SK-N-SH (cell line): Measurements from ENCODE around the gene MRPS15. TPM values are rescaled to one million over a fixed set of nuclear protein-coding genes. Genes with fewer than 3 reads are reported as not detected.

Experiments
- CTCF ChIA-PET: fragments of 300-600, 350-600 bp; formaldehyde crosslinking; extraction: SDS; loops from one replicate; lab custom pipeline; 2021; lab: Yijun Ruan, JAX
- POLR2A ChIA-PET: fragments of 350-600 bp; sonication (Branson Sonifier 250); formaldehyde crosslinking; extraction: SDS; loops from one replicate; lab custom pipeline; 2020; ENCODE audit warnings: antibody characterized with exemption, inconsistent platforms; lab: Yijun Ruan, JAX
- DNase-seq: peaks from one replicate; pipeline ENCODE4 v3.0.0; 2012
- H2AFZ ChIP-seq: fragments of 200-600 bp; sonication (generic); 2 replicates; pipeline ENCODE4 v1.8.1; 2016; ENCODE audit warnings: antibody characterized with exemption, mild to moderate bottlenecking, low read depth
- H3F3A ChIP-seq: fragments of 200-600 bp; sonication (generic); replicated peaks from 2 replicates; pipeline ENCODE3; 2016; ENCODE audit warnings: antibody characterized with exemption, mild to moderate bottlenecking; ENCODE audit not compliant: insufficient read depth
- H3K27ac ChIP-seq, 2 experiments: fragments of 200-500 bp in 1 of 2; fragments of 200-600 bp in 1 of 2; sonication (Bioruptor generic) in 1 of 2; sonication (generic), shearing (Covaris generic) in 1 of 2; 2 replicates each; pipeline versions ENCODE4 v1.5.1 to v1.6.1; 2014 to 2016; ENCODE audit warnings: low read depth in 2 of 2, inconsistent platforms in 1 of 2, low read length in 1 of 2, mild to moderate bottlenecking in 1 of 2, mixed read lengths in 1 of 2
- H3K27me3 ChIP-seq: fragments of 200-600 bp; sonication (generic), shearing (Covaris generic); 2 replicates; pipeline ENCODE4 v1.6.1; 2016; ENCODE audit warnings: mixed run types; ENCODE audit not compliant: insufficient read depth
- H3K36me3 ChIP-seq, 2 experiments: fragments of 200-500 bp in 1 of 2; fragments of 200-600 bp in 1 of 2; sonication (Bioruptor generic) in 1 of 2; sonication (generic) in 1 of 2; replicated peaks in 1 of 2; 2 replicates each; pipeline versions ENCODE3 to v1.5.1; 2014 to 2016; ENCODE audit warnings: low read length in 1 of 2, mild to moderate bottlenecking in 1 of 2; ENCODE audit not compliant: insufficient read depth in 2 of 2, control insufficient read depth in 1 of 2
- H3K4me1 ChIP-seq, 2 experiments: fragments of 200-500 bp in 1 of 2; fragments of 200-600 bp in 1 of 2; sonication (Bioruptor generic) in 1 of 2; sonication (generic), shearing (Covaris generic) in 1 of 2; 2 replicates each; pipeline versions ENCODE4 v1.5.1 to v1.6.1; 2014 to 2016; ENCODE audit warnings: low read depth in 1 of 2, low read length in 1 of 2, mixed run types in 1 of 2; ENCODE audit not compliant: insufficient read depth in 2 of 2, control insufficient read depth in 1 of 2
- H3K4me2 ChIP-seq: fragments of 200-600 bp; sonication (generic), shearing (Covaris generic); 2 replicates; pipeline ENCODE4 v1.6.1; 2017; ENCODE audit warnings: mixed run types
- H3K4me3 ChIP-seq, 2 experiments: fragments of 200-500 bp in 1 of 2; fragments of 200-600 bp in 1 of 2; sonication (Bioruptor generic) in 1 of 2; sonication (generic), shearing (Covaris generic) in 1 of 2; 2 replicates each; pipeline versions ENCODE4 v1.5.1 to v1.8.1; 2014 to 2016; ENCODE audit warnings: low read depth in 2 of 2, inconsistent platforms in 1 of 2, low read length in 1 of 2, mild to moderate bottlenecking in 1 of 2, mixed read lengths in 1 of 2, moderate library complexity in 1 of 2
- H3K79me2 ChIP-seq: fragments of 200-600 bp; sonication (generic); 2 replicates; pipeline ENCODE4 v1.8.1; 2017; ENCODE audit warnings: mild to moderate bottlenecking; ENCODE audit not compliant: insufficient read depth
- H3K9ac ChIP-seq: fragments of 200-600 bp; sonication (generic); 2 replicates; pipeline ENCODE4 v1.6.1; 2017; ENCODE audit warnings: mixed run types
- H3K9me2 ChIP-seq: fragments of 200-600 bp; sonication (generic); 2 replicates; pipeline ENCODE4 v1.6.1; 2017; ENCODE audit warnings: mixed run types
- H3K9me3 ChIP-seq: fragments of 200-600 bp; sonication (generic); 2 replicates; pipeline ENCODE4 v1.6.1; 2017; ENCODE audit warnings: mixed run types, mild to moderate bottlenecking, moderate library complexity
- H4K20me1 ChIP-seq: fragments of 200-600 bp; sonication (generic); 2 replicates; pipeline ENCODE4 v1.6.1; 2017; ENCODE audit warnings: mild to moderate bottlenecking, mixed run types; ENCODE audit not compliant: insufficient read depth
- FOSL2 ChIP-seq: IDR thresholded peaks from 2 replicates; pipeline ENCODE4 v1.4.0; 2012; ENCODE audit warnings: low read depth, mild to moderate bottlenecking, moderate library complexity, borderline replicate concordance
- FOXJ3 ChIP-seq: sonication (generic); formaldehyde crosslinking; IDR thresholded peaks from 2 replicates; pipeline ENCODE4 v1.5.1; 2020; ENCODE audit warnings: mild to moderate bottlenecking, missing genetic modification reagents
- FOXM1 ChIP-seq: IDR thresholded peaks from 2 replicates; pipeline ENCODE4 v1.4.0; 2012; ENCODE audit warnings: low read depth, mild to moderate bottlenecking
- RCOR1 ChIP-seq: fragments of 150-350 bp; IDR thresholded peaks from 2 replicates; pipeline ENCODE4 v1.6.1; 2017; ENCODE audit warnings: antibody characterized with exemption, low read length
- SMC3 ChIP-seq: IDR thresholded peaks from 2 replicates; pipeline ENCODE4 v1.6.1; 2012; ENCODE audit warnings: low read depth, low read length, improper control_type of control experiment
- TCF12 ChIP-seq: IDR thresholded peaks from 2 replicates; pipeline ENCODE4 v1.4.0; 2012
- WGBS: methylation state at CpG from one replicate; pipeline ENCODE4 v1.1.6; 2017; ENCODE audit warnings: low lambda C conversion rate; 5-methylcytosine and 5-hydroxymethylcytosine counted together
- polyA plus RNA-seq, 3 experiments: library from polyadenylated mRNA; depleted of rRNA; stranded (reverse); fragments of >200 nt; gene quantifications; 2 replicates each; pipeline ENCODE4 v1.2.3, GENCODE V29; 2012
- TF ChIP-seq, protein P1 (sequence below): fragments of 200-600 bp; sonication (generic); IDR thresholded peaks from 2 replicates; pipeline ENCODE4 v1.6.1; 2017; ENCODE audit warnings: antibody characterized with exemption, mild to moderate bottlenecking, moderate library complexity
- TF ChIP-seq, protein P2 (sequence below): IDR thresholded peaks from 2 replicates; pipeline ENCODE4 v1.6.1; 2012; ENCODE audit warnings: mild to moderate bottlenecking, low read depth, low read length, moderate library complexity
- TF ChIP-seq, protein P3 (sequence below): IDR thresholded peaks from 2 replicates; pipeline ENCODE4 v1.4.0; 2012; ENCODE audit warnings: low read depth

Gene MRPS15
- polyA plus RNA-seq, 1 of the 3 experiments (the other 2 are of a cell fraction), result 75.1 TPM

DNA sequence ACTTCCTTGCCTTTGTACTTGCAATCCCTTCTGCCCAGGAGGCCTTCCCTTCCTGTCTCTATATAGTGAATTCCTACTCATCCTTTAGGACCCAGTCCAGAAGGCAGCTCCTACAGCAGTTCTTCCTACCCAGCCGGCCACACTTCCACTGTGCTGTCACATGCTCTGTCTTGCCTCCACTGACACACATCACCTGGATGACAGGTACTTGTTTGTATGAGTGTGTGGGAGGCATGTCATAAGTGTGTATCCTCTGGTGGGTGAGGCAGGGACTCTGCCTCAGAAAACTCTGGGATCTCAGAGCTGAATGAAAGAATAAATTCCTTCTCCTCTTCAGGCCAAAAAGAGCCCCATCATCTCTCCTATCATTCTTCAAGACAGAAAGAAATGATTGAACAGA lies 8.8 kb downstream of the MRPS15 start:
- CTCF ChIA-PET, result no interaction called here
- 87% methylated on average over 1 of the region's 1 CpG for WGBS

More for the DNA sequence above, 8.8 kb downstream of the MRPS15 start:
- Histone ChIP-seq H4K20me1 (no peaks in the 10 kb centered on the region), H3K4me3 (no peak overlapping the region), H3K4me1 (peaks cover 0 to 5% of the 10 kb centered on the region in 2 experiments; a peak in 1 of 4 replicates), H3K9me2 (no peaks in the 10 kb centered on the region), H3K9ac (no peak overlapping the region), H3F3A (peaks cover 12% of the 10 kb centered on the region), H3K79me2 (no peaks in the 10 kb centered on the region), H3K4me2 (no peak overlapping the region), H3K27ac (no peak overlapping the region), H3K36me3 (peaks cover 37 to 41% of the 10 kb centered on the region in 2 experiments), H3K27me3 (no peaks in the 10 kb centered on the region), H3K9me3 (no peaks in the 10 kb centered on the region), H2AFZ (no peak overlapping the region)
- no peak for TF ChIP-seq RCOR1
- TF ChIP-seq, protein P1, sequence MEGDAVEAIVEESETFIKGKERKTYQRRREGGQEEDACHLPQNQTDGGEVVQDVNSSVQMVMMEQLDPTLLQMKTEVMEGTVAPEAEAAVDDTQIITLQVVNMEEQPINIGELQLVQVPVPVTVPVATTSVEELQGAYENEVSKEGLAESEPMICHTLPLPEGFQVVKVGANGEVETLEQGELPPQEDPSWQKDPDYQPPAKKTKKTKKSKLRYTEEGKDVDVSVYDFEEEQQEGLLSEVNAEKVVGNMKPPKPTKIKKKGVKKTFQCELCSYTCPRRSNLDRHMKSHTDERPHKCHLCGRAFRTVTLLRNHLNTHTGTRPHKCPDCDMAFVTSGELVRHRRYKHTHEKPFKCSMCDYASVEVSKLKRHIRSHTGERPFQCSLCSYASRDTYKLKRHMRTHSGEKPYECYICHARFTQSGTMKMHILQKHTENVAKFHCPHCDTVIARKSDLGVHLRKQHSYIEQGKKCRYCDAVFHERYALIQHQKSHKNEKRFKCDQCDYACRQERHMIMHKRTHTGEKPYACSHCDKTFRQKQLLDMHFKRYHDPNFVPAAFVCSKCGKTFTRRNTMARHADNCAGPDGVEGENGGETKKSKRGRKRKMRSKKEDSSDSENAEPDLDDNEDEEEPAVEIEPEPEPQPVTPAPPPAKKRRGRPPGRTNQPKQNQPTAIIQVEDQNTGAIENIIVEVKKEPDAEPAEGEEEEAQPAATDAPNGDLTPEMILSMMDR, result no peak
- no peak for TF ChIP-seq SMC3
- TF ChIP-seq, protein P2, sequence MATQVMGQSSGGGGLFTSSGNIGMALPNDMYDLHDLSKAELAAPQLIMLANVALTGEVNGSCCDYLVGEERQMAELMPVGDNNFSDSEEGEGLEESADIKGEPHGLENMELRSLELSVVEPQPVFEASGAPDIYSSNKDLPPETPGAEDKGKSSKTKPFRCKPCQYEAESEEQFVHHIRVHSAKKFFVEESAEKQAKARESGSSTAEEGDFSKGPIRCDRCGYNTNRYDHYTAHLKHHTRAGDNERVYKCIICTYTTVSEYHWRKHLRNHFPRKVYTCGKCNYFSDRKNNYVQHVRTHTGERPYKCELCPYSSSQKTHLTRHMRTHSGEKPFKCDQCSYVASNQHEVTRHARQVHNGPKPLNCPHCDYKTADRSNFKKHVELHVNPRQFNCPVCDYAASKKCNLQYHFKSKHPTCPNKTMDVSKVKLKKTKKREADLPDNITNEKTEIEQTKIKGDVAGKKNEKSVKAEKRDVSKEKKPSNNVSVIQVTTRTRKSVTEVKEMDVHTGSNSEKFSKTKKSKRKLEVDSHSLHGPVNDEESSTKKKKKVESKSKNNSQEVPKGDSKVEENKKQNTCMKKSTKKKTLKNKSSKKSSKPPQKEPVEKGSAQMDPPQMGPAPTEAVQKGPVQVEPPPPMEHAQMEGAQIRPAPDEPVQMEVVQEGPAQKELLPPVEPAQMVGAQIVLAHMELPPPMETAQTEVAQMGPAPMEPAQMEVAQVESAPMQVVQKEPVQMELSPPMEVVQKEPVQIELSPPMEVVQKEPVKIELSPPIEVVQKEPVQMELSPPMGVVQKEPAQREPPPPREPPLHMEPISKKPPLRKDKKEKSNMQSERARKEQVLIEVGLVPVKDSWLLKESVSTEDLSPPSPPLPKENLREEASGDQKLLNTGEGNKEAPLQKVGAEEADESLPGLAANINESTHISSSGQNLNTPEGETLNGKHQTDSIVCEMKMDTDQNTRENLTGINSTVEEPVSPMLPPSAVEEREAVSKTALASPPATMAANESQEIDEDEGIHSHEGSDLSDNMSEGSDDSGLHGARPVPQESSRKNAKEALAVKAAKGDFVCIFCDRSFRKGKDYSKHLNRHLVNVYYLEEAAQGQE, result no peak
- TF ChIP-seq FOSL2, result no peak
- no peak for TF ChIP-seq FOXJ3 (CRISPR knock-in tag)
- TF ChIP-seq TCF12, result no peak
- TF ChIP-seq, protein P3, sequence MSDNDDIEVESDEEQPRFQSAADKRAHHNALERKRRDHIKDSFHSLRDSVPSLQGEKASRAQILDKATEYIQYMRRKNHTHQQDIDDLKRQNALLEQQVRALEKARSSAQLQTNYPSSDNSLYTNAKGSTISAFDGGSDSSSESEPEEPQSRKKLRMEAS, result no peak
- TF ChIP-seq FOXM1, result no peak
- no peak for DNase-seq
- POLR2A ChIA-PET, result no interaction called here
